Activated CD8-positive, alpha-beta T cell treated with anti-CD3 and anti-CD28 coated beads for 36 hours (primary cell): ENCODE results near the gene RPL27A. TPM values are rescaled to one million over a fixed set of nuclear protein-coding genes. Genes with fewer than 3 reads are reported as not detected.

Experiments used
- ATAC-seq: fragments of 200-7000 bp; cut with Tn5 transposase; one replicate; pipeline ENCODE4 v1.10.0; 2021; ENCODE audit warnings: mild to moderate bottlenecking, moderate library complexity
- CTCF ChIA-PET: fragments of 350-600 bp; sonication (Branson Sonifier 250); formaldehyde crosslinking; loops from one replicate; lab custom pipeline; 2021; ENCODE audit warnings: antibody characterized with exemption; lab: Charles Lee
- POLR2A ChIA-PET: fragments of 350-600 bp; sonication (Branson Sonifier 250); formaldehyde crosslinking; loops from one replicate; lab custom pipeline; 2021; ENCODE audit warnings: antibody characterized with exemption; lab: Charles Lee
- DNase-seq: peaks from one replicate; pipeline ENCODE4 v3.0.0-alpha.2; 2020
- H3K27ac Mint-ChIP-seq: one replicate; pipeline ENCODE4 v1.8.0; 2021; ENCODE audit warnings: mild to moderate bottlenecking, mixed read lengths
- H3K27me3 Mint-ChIP-seq: one replicate; pipeline ENCODE4 v1.8.0; 2021; ENCODE audit warnings: mixed read lengths
- H3K36me3 Mint-ChIP-seq: one replicate; pipeline ENCODE4 v1.8.0; 2021; ENCODE audit warnings: low read depth, mixed read lengths
- H3K4me1 Mint-ChIP-seq: one replicate; pipeline ENCODE4 v1.8.0; 2021; ENCODE audit warnings: low read depth, mixed read lengths
- H3K4me3 Mint-ChIP-seq: one replicate; pipeline ENCODE4 v1.8.0; 2021; ENCODE audit warnings: mild to moderate bottlenecking, moderate library complexity, mixed read lengths
- H3K9me3 Mint-ChIP-seq: one replicate; pipeline ENCODE4 v1.8.0; 2021; ENCODE audit warnings: mixed read lengths
- intact Hi-C: fragments of 100-400 bp; cut with micrococcal nuclease; formaldehyde crosslinking; loops from one replicate; pipeline ENCODE4 v1.10.0; 2022
- total RNA-seq, 2 experiments: library from RNA; stranded (reverse); gene quantifications; one replicate each; pipeline ENCODE4 v1.2.3, GENCODE V29; 2021
- TF ChIP-seq, protein P1 (sequence below): fragments of 200-600 bp; IDR thresholded peaks from one replicate; pipeline ENCODE4 v1.8.0; 2022; ENCODE audit warnings: antibody characterized with exemption, mild to moderate bottlenecking

Gene RPL27A
- total RNA-seq, 2 experiments from 2014 or later: 959 to 987 TPM

DNA sequence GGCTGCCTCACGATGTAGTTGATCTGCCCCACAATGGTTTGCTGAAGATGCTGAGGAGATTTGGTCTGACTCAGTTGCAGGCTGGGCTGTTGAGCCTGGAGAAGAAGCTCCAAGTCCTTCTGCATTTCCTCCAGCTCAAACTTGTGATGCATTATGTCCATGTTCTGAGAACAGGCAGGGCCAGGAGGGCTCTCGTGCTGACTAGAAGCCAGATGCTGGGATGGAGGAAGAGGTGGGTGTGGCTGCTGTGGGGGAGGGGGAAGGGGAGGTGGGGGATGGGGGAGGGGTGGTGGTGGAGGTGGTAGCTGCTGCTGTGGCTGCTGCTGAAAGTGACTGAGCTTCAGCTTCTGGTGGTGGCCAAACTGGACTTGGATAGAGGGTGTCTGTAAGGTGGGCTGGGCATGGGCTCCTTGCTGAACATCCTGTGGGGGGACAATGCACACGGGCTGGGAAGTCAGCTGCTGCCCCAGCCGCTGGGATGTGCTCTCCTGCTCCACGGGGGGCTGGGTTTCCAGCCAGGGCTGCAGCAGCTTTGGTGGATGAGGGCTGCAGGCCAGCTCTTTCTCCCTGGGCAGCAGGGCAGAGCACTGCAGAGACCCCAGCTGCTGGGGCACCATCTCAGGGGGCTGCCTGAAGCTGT is 42.2 kb upstream of the RPL27A start:
- H3K4me3 Mint-ChIP-seq: no peak overlapping the region
- intact Hi-C loops: no loop called here
- POLR2A ChIA-PET: interaction anchor here (1.0 to 1.6 kb wide), 2 partner anchors 35 to 42 kb away, joined by 3 to 4 read pairs; no protein-coding TSS in a partner anchor
- H3K4me1 Mint-ChIP-seq: peaks cover 11% of the 10 kb centered on the region
- H3K27ac Mint-ChIP-seq: no peak overlapping the region
- TF ChIP-seq, protein P1, sequence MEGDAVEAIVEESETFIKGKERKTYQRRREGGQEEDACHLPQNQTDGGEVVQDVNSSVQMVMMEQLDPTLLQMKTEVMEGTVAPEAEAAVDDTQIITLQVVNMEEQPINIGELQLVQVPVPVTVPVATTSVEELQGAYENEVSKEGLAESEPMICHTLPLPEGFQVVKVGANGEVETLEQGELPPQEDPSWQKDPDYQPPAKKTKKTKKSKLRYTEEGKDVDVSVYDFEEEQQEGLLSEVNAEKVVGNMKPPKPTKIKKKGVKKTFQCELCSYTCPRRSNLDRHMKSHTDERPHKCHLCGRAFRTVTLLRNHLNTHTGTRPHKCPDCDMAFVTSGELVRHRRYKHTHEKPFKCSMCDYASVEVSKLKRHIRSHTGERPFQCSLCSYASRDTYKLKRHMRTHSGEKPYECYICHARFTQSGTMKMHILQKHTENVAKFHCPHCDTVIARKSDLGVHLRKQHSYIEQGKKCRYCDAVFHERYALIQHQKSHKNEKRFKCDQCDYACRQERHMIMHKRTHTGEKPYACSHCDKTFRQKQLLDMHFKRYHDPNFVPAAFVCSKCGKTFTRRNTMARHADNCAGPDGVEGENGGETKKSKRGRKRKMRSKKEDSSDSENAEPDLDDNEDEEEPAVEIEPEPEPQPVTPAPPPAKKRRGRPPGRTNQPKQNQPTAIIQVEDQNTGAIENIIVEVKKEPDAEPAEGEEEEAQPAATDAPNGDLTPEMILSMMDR: no peak
- H3K27me3 Mint-ChIP-seq: no peaks in the 10 kb centered on the region
- H3K36me3 Mint-ChIP-seq: peaks cover 64% of the 10 kb centered on the region
- no peak for DNase-seq
- no peak for ATAC-seq
- H3K9me3 Mint-ChIP-seq: peaks cover 5% of the 10 kb centered on the region
- CTCF ChIA-PET: interaction anchor here (1.3 to 1.5 kb wide), 2 partner anchors 9 to 12 kb away, joined by 4 read pairs; no protein-coding TSS in a partner anchor

- Mint-ChIP-seq H3K4me1 (peaks cover 11% of the 10 kb centered on the region), H3K27me3 (no peaks in the 10 kb centered on the region), H3K36me3 (peaks cover 58% of the 10 kb centered on the region), H3K27ac (peak overlapping the region; percentile 36), H3K9me3 (peaks cover 5% of the 10 kb centered on the region), H3K4me3 (no peak overlapping the region)
- TF ChIP-seq, protein P1: no peak
- intact Hi-C loops: no loop called here
- DNase-seq: peak; percentile 16
- ChIA-PET CTCF (no interaction called here), POLR2A (no interaction called here)
- no peak for ATAC-seq
Measured at GRCh38 chr11:8641332-8641731, 41.3 kb upstream of the RPL27A start.

- no peak overlapping the region for H3K4me3 Mint-ChIP-seq
- TF ChIP-seq, protein P1: no peak
- ChIA-PET POLR2A (no interaction called here), CTCF (interaction anchor here (2.0 kb wide), 1 partner anchor 15 kb away, joined by 4 read pairs; no protein-coding TSS in a partner anchor)
- intact Hi-C loops: no loop called here
- ATAC-seq: no peak
- H3K4me1 Mint-ChIP-seq: peaks cover 11% of the 10 kb centered on the region
- H3K27me3 Mint-ChIP-seq: no peaks in the 10 kb centered on the region
- peaks cover 56% of the 10 kb centered on the region for H3K36me3 Mint-ChIP-seq
- DNase-seq: no peak
- peak overlapping the region; percentile 12 for H3K27ac Mint-ChIP-seq
- no peaks in the 10 kb centered on the region for H3K9me3 Mint-ChIP-seq
Measured at GRCh38 chr11:8642196-8642841, 40.3 kb upstream of the RPL27A start.

- Mint-ChIP-seq H3K27ac (no peak overlapping the region), H3K9me3 (no peaks in the 10 kb centered on the region), H3K27me3 (no peaks in the 10 kb centered on the region), H3K4me1 (peaks cover 2% of the 10 kb centered on the region), H3K36me3 (peaks cover 25% of the 10 kb centered on the region), H3K4me3 (no peak overlapping the region)
- TF ChIP-seq, protein P1: no peak
- POLR2A ChIA-PET: interaction anchor here (1.1 kb wide), 1 partner anchor 10 kb away, joined by 3 read pairs; no protein-coding TSS in a partner anchor
- DNase-seq (no peak), ATAC-seq (no peak)
- CTCF ChIA-PET: interaction anchor here (0.6 to 1.1 kb wide), 2 partner anchors 13 to 446 kb away, joined by 3 read pairs; no protein-coding TSS in a partner anchor
- intact Hi-C loops: no loop called here
Measured at GRCh38 chr11:8646873-8647272, 35.7 kb upstream of the RPL27A start.

GRCh38 chr11:8649361-8649760 is 33.2 kb upstream of the RPL27A start:
- Mint-ChIP-seq H3K27me3 (no peaks in the 10 kb centered on the region), H3K9me3 (no peaks in the 10 kb centered on the region), H3K4me3 (no peak overlapping the region), H3K4me1 (no peaks in the 10 kb centered on the region), H3K36me3 (peaks cover 16% of the 10 kb centered on the region), H3K27ac (no peak overlapping the region)
- ChIA-PET CTCF (no interaction called here), POLR2A (interaction anchor here (1.3 kb wide), 1 partner anchor 33 kb away, joined by 5 read pairs; the partner anchor contains the start of genes RPL27A and TRIM66)
- no peak for ATAC-seq
- TF ChIP-seq, protein P1: no peak
- intact Hi-C loops: no loop called here
- DNase-seq: no peak
